Right lobe of liver (tissue), 6 donors: ENCODE data around the gene TNK1. TPM values are rescaled to one million over a fixed set of nuclear protein-coding genes. Genes with fewer than 3 reads are reported as not detected.

Experiments used
- ATAC-seq, 4 donors: fragments of 200-7000 bp; cut with Tn5 transposase; one replicate each; pipeline ENCODE4 v1.9.1; 2020; ENCODE audit warnings: mild to moderate bottlenecking in 4 of 4, moderate library complexity in 4 of 4
- DNase-seq, 3 donors: peaks; one replicate each; pipeline ENCODE4 v3.0.0-alpha.2; 2020
- H3K27ac ChIP-seq, 3 donors: fragments of 200-600 bp; one replicate each; pipeline ENCODE4 v1.8.0; 2022
- H3K27me3 ChIP-seq, 2 donors: fragments of 200-600 bp; one replicate each; pipeline ENCODE4 v1.8.0; 2022
- H3K36me3 ChIP-seq, 4 donors: fragments of 200-600 bp; sonication (generic) in 1 of 4; one replicate each; pipeline versions ENCODE4 v1.5.1 to v1.8.0; 2017 to 2022; ENCODE audit warnings: control low read depth in 1 of 4
- H3K4me1 ChIP-seq, 4 donors: fragments of 200-600 bp; sonication (generic) in 1 of 4; one replicate each; pipeline versions ENCODE4 v1.5.1 to v1.8.0; 2017 to 2022; ENCODE audit warnings: control low read depth in 1 of 4
- H3K4me3 ChIP-seq, 3 donors: fragments of 200-600 bp; one replicate each; pipeline ENCODE4 v1.8.0; 2022
- H3K9me3 ChIP-seq, 4 donors: fragments of 200-600 bp; sonication (generic) in 1 of 4; one replicate each; pipeline versions ENCODE4 v1.5.1 to v1.8.0; 2017 to 2022; ENCODE audit warnings: control low read depth in 1 of 4
- POLR2A ChIP-seq: fragments of 450-650 bp; IDR thresholded peaks from one replicate; pipeline ENCODE4 v1.6.1; 2017; ENCODE audit warnings: antibody characterized with exemption, mild to moderate bottlenecking
- WGBS: methylation state at CpG from one replicate; pipeline ENCODE4 v1.1.6; 2018; ENCODE audit warnings: low coverage, low lambda C conversion rate; ENCODE audit not compliant: insufficient coverage; ENCODE audit errors: missing lambda C conversion rate; 5-methylcytosine and 5-hydroxymethylcytosine counted together
- intact Hi-C, 2 donors: fragments of 100-400 bp; cut with DNase I; formaldehyde crosslinking; loops; one replicate each; pipeline versions ENCODE4 v1.11.2 to v1.14.1; 2022
- total RNA-seq, 6 experiments: library from RNA; depleted of rRNA in 2 of 6; stranded (reverse); fragments of >200 nt in 2 of 6; fragmentation: NEBNext Ultra II Directional in 3 of 6; extraction: Animal tissue kit (Norgen Biotek cat#: 25700) in 3 of 6; gene quantifications; one replicate each; pipeline versions ENCODE4 v1.1.0 to v1.2.4, GENCODE V29; 2016 to 2023
- TF ChIP-seq, protein P1 (sequence below), 4 donors: fragments of 200-600 bp in 3 of 4; fragments of 450-650 bp in 1 of 4; IDR thresholded peaks; one replicate each; pipeline versions ENCODE4 v1.5.1 to v1.8.0; 2016 to 2022; ENCODE audit warnings: antibody characterized with exemption in 4 of 4, mild to moderate bottlenecking in 2 of 4
- donor health status: DM: no; HTN: yes; CAD: no.
- donor health status: DM: no; HTN: no; CAD: no.
- donor health status: DM: no; HTN: no; CAD: no.
- donor health status: DM: no; HTN: yes; CAD: no.
- donor health status: DM: no; HTN: yes; CAD: no.

The TNK1 gene
- total RNA-seq, 6 experiments from 2014 or later = 2.9 to 5.1 (median 4.0) TPM

DNA sequence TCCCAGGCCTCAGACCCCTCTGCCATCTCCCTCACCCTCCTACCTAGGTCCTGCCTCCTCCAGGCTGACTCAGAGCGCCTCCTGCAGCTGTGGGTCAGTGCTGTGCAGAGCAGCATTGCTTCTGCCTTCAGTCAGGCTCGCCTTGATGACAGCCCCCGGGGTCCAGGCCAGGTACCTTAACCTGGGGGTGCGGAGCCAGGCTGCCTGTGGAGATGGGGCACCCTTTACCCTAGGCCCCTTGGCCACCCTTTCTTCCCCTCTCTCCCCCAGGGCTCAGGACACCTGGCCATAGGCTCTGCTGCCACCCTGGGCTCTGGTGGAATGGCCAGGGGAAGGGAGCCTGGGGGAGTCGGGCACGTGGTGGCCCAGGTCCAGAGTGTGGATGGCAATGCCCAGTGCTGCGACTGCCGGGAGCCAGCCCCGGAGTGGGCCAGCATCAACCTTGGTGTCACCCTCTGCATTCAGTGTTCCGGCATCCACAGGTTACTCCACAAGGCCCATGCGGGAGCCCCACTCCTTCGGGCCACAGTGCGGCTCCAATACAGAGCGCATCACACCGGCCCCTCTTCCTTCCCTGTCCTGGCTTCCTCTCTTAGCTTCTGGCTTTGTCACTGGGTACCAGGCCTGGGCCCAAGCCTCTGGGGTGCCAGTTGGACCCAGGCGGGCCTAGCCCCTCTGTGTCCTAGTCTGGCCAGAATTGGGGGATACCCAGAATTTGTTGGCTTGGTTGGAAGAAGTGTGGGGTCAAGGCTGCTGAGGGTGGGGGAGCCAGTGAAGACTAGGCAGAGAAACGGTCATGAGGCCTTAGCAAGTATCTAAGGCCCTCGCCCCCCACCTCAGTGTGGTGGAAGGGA is 33.9 kb upstream of the TNK1 start:
- 59% methylated on average over 2 of the region's 18 CpGs for WGBS
- intact Hi-C loops = loop anchor here in 1 of 2 donors (10.0 kb wide), 1 partner anchor 72 kb away; no protein-coding TSS in a partner anchor
- no peak for ATAC-seq
- Histone ChIP-seq H3K36me3 (no peaks in the 10 kb centered on the region), H3K9me3 (no peaks in the 10 kb centered on the region), H3K4me1 (peaks cover 0 to 15% (median 1%) of the 10 kb centered on the region in 4 donors), H3K4me3 (no peak overlapping the region), H3K27ac (no peak overlapping the region), H3K27me3 (no peaks in the 10 kb centered on the region)
- DNase-seq = no peak
- TF ChIP-seq POLR2A = no peak
- TF ChIP-seq, protein P1, sequence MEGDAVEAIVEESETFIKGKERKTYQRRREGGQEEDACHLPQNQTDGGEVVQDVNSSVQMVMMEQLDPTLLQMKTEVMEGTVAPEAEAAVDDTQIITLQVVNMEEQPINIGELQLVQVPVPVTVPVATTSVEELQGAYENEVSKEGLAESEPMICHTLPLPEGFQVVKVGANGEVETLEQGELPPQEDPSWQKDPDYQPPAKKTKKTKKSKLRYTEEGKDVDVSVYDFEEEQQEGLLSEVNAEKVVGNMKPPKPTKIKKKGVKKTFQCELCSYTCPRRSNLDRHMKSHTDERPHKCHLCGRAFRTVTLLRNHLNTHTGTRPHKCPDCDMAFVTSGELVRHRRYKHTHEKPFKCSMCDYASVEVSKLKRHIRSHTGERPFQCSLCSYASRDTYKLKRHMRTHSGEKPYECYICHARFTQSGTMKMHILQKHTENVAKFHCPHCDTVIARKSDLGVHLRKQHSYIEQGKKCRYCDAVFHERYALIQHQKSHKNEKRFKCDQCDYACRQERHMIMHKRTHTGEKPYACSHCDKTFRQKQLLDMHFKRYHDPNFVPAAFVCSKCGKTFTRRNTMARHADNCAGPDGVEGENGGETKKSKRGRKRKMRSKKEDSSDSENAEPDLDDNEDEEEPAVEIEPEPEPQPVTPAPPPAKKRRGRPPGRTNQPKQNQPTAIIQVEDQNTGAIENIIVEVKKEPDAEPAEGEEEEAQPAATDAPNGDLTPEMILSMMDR (IDR thresholded peaks at IDR 0.05) = no peak

DNA sequence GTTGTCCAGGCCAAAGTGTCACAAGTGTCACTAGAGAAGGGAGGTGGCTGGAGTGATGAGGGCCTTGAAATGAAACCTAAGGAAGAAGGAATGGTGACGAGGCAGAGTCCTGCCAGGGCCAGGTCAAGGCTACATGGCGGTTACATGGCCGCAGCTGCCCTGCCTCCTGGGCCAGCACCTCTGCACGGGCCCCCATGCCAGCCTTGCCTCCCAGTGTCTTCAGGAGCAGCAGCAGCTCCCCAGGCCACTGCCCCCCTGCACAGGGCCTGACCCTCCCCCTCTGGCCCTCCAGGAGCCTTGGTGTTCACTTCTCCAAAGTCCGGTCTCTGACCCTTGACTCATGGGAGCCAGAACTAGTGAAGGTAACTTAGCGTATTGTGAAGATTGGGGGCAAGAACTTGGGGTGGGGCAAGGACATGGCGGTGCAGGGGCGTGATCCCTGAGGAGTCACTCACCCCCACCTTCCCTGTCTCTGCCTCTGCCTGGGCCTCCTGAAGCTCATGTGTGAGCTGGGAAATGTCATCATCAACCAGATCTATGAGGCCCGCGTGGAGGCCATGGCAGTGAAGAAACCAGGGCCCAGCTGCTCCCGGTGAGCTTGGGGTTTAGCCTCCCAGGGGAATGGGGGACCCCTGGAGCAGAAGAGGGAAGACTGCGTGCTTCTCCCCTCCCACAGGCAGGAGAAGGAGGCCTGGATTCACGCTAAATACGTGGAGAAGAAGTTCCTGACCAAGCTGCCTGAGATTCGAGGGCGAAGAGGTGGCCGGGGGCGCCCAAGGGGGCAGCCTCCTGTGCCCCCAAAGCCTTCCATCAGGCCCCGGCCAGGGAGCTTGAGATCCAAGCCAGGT is 33.0 kb upstream of the TNK1 start:
- Histone ChIP-seq H3K36me3 (no peaks in the 10 kb centered on the region), H3K27me3 (no peaks in the 10 kb centered on the region), H3K27ac (no peak overlapping the region), H3K4me3 (no peak overlapping the region), H3K9me3 (no peaks in the 10 kb centered on the region), H3K4me1 (peaks cover 0 to 21% (median 4%) of the 10 kb centered on the region in 4 donors)
- DNase-seq (no peak), ATAC-seq (no peak)
- no peak for TF ChIP-seq POLR2A
- TF ChIP-seq, protein P1 (IDR thresholded peaks at IDR 0.05) = no peak
- intact Hi-C loops = loop anchor here in 1 of 2 donors (10.0 kb wide), 1 partner anchor 73 kb away; no protein-coding TSS in a partner anchor
- WGBS = 86% methylated on average over 6 of the region's 19 CpGs

DNA sequence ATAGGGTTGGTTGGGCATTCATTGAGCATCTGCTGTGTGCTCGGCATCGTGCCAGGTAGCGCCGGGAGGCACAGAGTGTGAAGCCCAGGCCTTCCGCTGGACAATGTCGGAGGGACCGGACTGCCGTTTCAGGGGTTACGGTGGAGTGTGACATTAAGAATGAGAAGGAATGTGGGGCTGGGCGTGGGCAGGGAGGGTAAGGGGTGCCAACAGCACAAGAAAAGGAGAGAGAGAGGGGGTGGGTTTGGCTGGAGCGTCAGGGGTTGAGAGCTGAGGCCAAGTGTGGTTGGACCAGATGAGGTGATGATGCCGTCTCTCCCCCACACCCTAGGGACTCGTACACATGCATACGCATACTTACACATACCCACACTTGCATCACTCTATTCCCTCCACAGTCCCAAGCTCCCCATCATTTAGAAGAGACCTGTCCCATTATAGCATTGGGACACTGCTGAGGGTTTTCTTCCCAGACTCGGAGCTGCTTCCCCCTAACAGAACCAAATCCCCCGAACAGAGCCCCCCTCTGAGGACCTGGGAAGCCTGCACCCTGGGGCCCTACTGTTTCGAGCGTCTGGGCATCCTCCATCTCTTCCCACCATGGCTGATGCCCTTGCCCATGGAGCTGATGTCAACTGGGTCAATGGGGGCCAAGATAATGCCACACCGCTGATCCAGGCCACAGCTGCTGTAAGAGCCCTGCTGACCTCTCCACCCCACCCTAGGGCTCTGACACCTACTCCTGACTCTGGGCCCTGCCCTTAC is 32.2 kb upstream of the TNK1 start:
- DNase-seq = no peak
- ATAC-seq = no peak
- 65% methylated on average over 17 of the region's 19 CpGs for WGBS
- intact Hi-C loops = loop anchor here in 1 of 2 donors (10.0 kb wide), 1 partner anchor 74 kb away; no protein-coding TSS in a partner anchor
- Histone ChIP-seq H3K27ac (no peak overlapping the region), H3K9me3 (no peaks in the 10 kb centered on the region), H3K4me3 (no peak overlapping the region), H3K27me3 (no peaks in the 10 kb centered on the region), H3K36me3 (no peaks in the 10 kb centered on the region), H3K4me1 (peaks cover 0 to 26% (median 7%) of the 10 kb centered on the region in 4 donors)
- TF ChIP-seq, protein P1 (IDR thresholded peaks at IDR 0.05) = no peak
- no peak for TF ChIP-seq POLR2A
